GM19193 (cell line): ENCODE data around the gene SCNN1B.

Source experiments
- POLR2A ChIP-seq: IDR thresholded peaks from 4 replicates; pipeline ENCODE4 v1.6.1; 2011; ENCODE audit not compliant: insufficient read depth, insufficient read length; ENCODE audit errors: extremely low read depth

SCNN1B gene

DNA sequence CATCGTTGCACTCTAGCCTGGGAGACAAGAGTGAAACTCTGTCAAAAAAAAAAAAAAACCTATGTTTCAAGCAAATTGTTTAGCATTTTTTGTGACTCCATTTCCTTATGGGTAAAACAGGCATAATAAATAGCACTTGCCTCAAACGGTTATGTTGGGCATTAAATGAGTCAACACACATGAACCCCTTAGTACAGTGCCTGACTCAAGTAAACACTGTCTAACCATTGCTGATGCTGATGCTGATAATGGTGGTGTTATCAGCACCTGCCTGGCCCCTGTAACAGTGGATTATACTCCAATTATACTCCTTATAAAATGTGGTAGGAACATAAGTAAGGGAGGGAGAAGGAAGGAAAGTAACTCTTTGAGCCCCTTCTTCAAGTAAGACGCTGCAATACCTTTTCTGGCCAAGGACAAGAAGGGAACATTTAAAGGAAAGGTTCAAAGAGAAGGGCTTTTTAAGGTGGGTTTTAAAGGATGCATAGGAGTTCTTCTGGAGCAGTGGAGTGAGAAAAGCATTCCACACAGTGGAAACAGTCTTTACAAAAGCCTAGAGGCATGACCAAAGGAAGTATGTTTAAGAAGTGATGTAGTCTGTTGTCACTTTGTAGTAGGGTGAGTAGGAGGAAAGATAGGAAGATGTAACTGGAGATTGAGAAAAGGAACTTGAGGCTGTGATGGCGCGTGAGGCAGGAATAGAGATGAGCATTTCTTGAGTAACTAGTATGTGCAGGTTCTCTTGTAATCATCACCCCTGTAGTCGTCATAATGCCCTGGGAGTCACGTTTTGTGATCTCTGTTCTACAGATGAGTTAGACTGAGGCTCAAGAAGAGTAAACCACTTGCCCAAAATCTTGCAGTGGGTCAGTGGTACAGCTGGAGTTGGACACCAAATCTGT is 4.3 kb downstream of the SCNN1B start:
- no peak for TF ChIP-seq POLR2A

DNA sequence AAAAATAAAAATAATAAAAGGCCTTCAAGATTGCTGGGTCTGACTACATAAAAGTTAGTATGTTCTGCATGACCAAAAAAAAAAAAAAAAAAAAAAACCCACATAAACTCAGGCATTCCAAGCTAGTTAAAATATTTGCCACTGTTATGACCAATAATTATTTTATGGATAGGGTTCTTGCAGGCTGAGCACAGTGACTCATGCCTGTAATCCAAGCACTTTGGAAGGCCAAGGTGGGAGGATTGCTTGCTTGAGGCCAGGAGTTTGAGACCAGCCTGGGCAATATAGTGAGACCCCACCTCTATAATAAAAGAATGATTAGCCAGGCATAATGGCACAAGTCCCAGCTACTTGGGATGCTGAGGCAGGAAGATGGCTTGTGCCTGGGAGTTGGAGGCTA is 8.1 kb downstream of the SCNN1B start:
- no peak for TF ChIP-seq POLR2A

DNA sequence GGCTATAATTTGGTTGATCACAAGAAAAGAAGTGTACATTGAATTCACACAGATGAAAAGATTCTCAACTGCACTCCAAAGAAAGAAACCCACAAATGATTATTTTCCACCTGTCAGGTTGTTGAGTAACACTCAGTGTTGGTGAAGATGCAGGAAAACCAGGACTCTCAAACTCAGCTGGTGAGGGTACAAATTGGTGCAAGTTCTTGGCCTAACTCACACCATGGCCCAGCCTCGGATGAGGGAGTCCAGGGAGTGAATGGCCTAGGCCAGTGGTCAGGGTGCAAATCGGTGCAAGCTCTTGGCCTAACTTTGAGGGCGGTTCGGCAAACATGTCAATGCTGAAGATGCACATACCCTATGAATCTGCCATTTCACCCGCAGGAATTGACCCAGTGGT is 8.6 kb downstream of the SCNN1B start:
- no peak for TF ChIP-seq POLR2A

DNA sequence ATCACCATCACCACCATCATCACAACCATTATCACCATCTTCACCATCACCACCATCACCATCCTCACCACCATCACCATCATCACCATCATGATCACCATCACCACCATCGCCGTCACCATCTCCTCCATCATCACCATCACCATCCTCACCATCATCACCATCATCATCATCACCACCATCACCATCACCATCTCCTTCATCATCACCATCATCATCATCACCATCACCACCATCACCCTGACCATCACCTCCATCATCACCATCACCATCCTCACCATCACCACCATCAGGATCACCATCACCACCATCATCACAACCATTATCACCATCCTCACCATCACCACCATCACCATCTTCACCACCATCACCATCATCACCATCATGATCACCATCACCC is 14.1 kb downstream of the SCNN1B start:
- no peak for TF ChIP-seq POLR2A

DNA sequence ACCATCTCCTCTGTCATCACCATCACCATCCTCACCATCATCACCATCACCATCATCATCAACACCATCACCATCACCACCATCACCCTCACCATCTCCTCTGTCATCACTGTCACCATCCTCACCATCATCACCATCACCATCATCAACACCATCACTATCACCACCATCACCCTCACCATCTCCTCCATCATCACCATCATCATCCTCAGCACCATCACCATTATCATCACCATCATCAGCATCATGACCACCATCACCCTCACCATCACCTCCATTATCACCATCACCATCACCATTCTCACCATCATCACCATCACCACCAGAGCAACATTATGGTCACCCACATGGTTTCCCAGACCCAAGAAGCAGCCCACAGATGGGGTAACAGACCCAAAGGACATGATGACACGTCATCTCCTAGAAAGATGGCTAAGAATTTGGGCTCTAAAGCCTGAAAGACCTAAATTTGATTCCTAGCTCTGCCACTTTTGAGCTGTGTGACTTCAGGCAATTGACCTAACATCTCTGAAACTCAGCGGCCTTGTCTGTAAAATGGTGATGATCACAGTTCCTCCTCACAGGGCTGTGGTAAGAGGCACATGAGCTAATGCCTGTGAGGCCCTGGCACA is 14.6 kb downstream of the SCNN1B start:
- no peak for TF ChIP-seq POLR2A

DNA sequence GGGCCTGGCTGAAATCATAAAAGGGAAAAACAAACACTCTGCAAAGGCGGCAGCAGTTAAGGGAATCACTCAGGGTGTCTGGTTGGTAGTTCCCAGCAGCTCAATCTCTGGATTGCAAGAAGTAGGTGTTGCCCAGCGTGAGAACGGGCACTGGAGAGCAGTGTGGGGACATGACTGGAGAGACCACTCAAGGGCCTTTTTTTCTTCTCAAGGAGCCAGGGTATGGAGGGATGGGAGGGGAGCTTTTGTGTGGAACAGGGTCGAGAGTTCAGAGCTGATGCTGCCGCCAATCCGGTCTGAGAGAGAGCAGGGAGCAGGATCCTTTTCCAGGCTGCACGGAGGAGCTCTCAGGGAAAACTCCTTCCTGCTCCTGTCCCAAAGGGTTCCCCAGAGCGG is 15.2 kb downstream of the SCNN1B start:
- no peak for TF ChIP-seq POLR2A

DNA sequence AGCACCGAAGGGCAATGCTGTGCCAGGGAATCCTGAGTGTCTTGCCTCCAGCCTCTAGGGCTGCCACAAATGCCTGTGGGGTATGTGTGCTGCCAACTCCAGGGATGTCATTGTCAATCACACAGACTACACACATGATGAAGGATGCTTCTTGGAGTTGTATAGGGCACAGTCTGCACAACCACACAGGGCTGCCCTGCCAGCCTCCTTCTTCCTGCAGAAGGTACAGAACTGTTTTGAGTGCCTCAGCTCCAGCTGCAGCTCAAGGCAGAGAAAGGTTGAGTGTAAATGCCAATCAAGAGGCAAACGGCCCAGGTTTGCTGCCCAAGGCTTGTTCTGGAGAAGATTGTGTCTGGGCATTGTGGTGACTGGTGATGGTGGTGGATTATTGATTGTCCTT is 15.6 kb downstream of the SCNN1B start:
- no peak for TF ChIP-seq POLR2A

DNA sequence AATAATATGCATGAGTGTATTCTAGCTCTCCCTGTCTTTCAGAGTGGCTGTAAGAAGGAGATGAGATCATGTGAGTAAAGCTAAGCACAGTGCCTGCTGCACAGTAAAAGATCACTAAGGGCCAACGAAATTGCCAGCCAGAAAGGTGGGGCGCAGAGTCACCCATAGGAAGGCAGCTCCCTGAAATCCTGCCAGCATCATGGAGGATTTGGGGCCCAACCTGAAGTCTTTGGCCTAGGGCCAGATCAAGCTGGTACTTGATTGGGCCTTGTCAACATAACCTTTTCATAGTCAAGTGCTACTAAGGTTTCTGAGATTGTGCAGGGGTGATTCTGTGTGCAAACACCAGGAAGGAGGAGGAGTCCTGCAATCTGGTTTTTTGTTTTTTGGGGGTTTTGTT is 16.5 kb downstream of the SCNN1B start:
- no peak for TF ChIP-seq POLR2A

DNA sequence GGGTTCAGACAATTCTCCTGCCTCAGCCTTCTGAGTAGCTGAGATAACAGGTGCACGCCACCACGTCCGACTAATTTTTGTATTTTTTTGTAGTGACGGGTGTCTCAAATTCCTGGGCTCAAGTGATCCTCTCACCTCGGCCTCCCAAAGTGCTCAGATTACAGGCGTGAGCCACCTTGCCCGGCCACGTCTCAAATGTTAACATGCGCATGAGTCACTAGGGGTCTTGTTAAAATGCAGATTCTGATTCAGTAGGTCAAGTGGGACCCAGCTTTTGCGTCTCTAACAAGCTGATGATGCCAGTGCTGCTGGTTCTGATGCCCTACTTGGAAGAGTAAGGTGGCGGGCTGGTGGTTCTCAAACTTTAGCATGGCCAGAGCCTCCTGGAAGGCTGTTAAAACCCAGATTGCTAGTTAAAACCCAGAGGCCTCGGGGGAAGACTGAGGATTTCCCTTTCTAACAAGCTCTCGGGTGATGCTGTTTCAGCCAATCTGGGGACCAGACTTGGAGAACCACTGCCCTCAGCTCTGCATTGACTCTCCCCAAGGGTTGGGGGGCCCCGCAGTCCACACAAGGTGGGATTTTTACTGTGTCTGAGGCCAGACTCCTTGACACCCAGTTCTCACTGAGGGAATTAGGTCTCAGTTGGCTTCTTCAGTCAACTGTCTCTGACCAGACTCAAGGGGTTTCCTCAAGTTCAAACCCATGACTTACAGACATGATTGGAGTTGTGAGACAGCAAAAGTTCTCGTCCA is 17.9 kb downstream of the SCNN1B start:
- no peak for TF ChIP-seq POLR2A

DNA sequence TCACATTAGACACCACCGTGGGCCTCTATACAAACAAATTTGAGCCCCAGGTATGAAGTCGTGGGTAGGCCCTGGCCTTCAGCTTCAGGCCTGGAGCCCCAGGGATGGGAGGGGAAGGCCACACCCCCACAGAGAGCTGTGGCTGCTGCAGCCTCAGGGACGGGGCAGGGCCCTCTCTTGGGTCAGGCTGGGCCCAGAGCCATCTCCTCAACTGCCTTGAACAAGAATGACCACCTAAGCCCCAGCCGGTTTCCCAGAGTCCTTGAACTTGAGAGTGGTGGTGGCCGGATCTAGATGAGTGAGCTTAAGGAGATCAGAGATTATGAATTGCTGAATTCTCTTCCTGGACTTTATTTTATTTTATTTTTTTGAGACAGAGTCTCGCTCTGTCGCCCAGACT is 18.6 kb downstream of the SCNN1B start:
- no peak for TF ChIP-seq POLR2A

DNA sequence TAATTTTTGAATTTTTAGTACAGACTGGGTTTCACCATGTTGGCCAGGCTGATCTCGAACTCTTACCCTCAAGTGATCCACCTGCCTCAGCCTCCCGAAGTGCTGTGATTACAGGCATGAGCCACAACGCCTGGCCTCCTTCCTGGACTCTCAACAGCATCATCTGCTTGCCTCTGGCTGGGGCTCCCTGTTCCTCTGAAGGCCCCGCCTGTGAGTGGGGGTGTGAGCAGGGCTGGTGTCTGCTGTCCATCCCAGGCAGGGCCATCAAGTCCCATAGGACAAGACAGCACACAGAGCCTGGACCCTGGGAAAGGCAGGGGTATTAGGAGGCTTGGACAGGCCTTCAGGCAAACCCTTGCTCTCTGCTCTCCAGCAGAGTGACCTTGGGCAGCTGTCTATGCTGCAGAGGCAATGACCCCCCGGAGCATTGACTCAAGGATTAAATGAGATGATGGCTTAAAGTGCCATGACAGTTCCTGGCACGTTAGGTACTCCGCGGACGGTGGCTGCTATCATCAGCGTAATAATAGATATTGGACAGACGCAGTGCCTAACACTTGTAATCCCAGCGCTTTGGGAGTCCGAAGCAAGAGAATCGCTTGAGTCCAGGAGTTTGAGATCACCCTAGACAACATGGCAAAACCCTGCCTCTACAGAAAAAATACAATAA is 19.2 kb downstream of the SCNN1B start:
- TF ChIP-seq POLR2A: no peak

DNA sequence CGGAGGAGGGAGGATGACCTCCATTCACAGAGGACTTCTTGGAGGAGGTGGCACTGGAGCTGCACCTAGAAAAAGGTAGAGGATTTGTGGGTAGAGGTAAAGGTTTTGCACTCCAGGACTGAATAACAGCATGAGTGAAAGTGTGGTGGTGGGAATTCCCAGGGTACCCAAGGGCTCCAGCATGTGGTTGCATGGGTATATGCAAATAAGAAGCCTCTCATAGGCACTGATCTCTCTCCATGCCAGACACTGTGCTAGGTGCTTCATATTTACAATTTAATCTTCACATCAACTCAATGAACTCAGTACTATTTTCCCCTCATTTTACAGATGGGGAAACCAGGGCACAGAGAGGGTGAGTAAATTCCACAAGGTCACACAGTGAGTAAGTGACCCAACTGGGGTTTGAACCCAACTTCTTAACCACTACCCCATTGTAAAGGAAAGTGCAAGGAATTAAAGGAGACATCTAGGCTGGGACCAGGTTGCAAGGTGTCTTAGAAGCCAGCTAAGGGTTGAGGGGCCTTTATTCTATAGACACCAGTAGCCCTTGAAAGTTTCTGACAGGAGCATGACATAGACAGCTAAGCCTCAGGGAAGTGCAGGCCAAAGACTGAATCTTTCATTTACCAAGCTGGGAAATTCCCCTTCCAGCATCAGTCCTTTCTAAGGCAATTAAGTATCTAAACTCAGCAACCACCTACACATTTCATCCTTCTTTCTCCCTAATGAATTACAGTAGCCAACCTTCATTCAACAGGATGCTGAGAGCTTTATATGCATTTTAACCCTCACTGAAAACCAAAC is 21.3 kb downstream of the SCNN1B start:
- TF ChIP-seq POLR2A: no peak

DNA sequence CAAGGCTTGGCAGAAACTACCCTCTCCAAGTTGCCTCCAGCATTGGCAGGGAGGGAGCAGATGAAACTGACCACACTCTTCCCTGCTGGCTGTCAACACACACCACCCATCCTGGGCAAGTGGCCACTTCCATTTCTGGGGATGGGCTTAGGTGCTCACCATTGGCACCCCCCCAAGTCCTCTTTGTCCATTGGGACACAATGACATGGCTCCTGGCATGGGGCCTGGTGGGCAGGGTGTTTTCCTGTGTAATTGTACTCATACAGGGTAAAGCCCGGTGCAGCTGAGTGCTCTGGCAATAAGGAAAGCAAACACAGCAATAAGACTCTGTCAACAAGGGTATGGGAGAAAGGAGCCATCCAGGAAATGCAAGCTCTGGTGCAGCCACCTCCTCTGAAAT is 22.6 kb downstream of the SCNN1B start:
- no peak for TF ChIP-seq POLR2A

DNA sequence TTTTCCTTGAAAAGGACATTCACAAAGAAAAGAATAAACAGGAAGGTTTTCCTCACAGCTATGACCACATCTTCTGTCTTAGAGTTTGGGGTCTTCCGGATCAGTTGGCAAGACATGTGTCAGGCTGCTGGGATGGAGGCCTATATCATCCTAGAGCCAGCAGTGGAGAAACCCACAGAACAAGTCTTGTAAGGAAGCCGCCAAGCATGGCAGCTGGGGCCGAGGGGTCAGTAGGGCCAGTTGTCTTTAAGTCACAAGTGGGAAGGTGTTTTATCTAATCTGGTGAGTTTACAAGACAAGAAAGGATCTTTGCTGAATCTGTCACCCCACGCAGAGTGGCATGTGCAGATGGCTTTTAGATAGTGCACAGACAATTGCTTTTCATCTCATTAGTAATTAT is 25.7 kb downstream of the SCNN1B start:
- no peak for TF ChIP-seq POLR2A
